HepG2 (cell line): Measurements from ENCODE around the gene LIM2. TPM values are rescaled to one million over a fixed set of nuclear protein-coding genes. Genes with fewer than 3 reads are reported as not detected.

Experiments
- ADNP ChIP-seq: sonication (generic); formaldehyde crosslinking; IDR thresholded peaks from 2 replicates; pipeline ENCODE4 v1.4.0; 2020; ENCODE audit warnings: missing genetic modification reagents
- DPF2 ChIP-seq: sonication (generic); formaldehyde crosslinking; IDR thresholded peaks from 2 replicates; pipeline ENCODE4 v1.4.0; 2020; ENCODE audit warnings: mild to moderate bottlenecking, low read depth, missing genetic modification reagents, borderline replicate concordance
- GTF2F1 ChIP-seq: fragments of 150-350 bp; IDR thresholded peaks from 2 replicates; pipeline ENCODE4 v1.6.1; 2014; ENCODE audit warnings: low read length
- HMGA1 ChIP-seq: sonication (generic); formaldehyde crosslinking; conservative IDR thresholded peaks from 2 replicates; pipeline ENCODE4 v1.4.0; 2020; ENCODE audit warnings: missing genetic modification reagents
- NKX3-1 ChIP-seq: sonication (generic); formaldehyde crosslinking; IDR thresholded peaks from 2 replicates; pipeline ENCODE4 v1.5.0; 2020; ENCODE audit warnings: missing genetic modification reagents
- SRY ChIP-seq: sonication (generic); formaldehyde crosslinking; IDR thresholded peaks from 2 replicates; pipeline ENCODE4 v1.8.0; 2022; ENCODE audit warnings: mild to moderate bottlenecking, missing genetic modification reagents
- TEAD3 ChIP-seq: optimal IDR thresholded peaks from 2 replicates; pipeline ENCODE3; 2016; ENCODE audit warnings: borderline replicate concordance
- ZFY ChIP-seq: sonication (generic); formaldehyde crosslinking; IDR thresholded peaks from 2 replicates; pipeline ENCODE4 v1.4.0; 2020; ENCODE audit warnings: missing genetic modification reagents
- ZNF224 ChIP-seq: sonication (generic); formaldehyde crosslinking; IDR thresholded peaks from 2 replicates; pipeline ENCODE4 v1.5.0; 2020; ENCODE audit warnings: mild to moderate bottlenecking, missing genetic modification reagents
- ZNF577 ChIP-seq: sonication (generic); formaldehyde crosslinking; IDR thresholded peaks from 2 replicates; pipeline ENCODE4 v1.4.0; 2020; ENCODE audit warnings: mild to moderate bottlenecking, low read depth, missing genetic modification reagents, borderline replicate concordance
- ZSCAN22 ChIP-seq: sonication (generic); formaldehyde crosslinking; IDR thresholded peaks from 2 replicates; pipeline ENCODE4 v1.4.0; 2020; ENCODE audit warnings: mild to moderate bottlenecking, missing genetic modification reagents
- polyA plus RNA-seq, 8 experiments: library from polyadenylated mRNA; depleted of rRNA in 3 of 8; stranded (reverse) in 7 of 8; unstranded in 1 of 8; fragments of >200 nt; fragmentation: Illumina TruSeq in 4 of 8; extraction: Trizol in 4 of 8; gene quantifications; 2 replicates each; pipeline versions ENCODE4 v1.2.1 to v1.2.3, GENCODE V29; 2011 to 2016; ENCODE audit warnings: low read depth in 4 of 8, missing spikeins in 1 of 8, mixed read lengths in 1 of 8; ENCODE audit not compliant: insufficient read depth in 1 of 8
- total RNA-seq, 5 experiments: library from RNA; depleted of rRNA; stranded (reverse); fragments of >200 nt; fragmentation: Illumina TruSeq; extraction: Trizol; gene quantifications; 2 replicates each; pipeline ENCODE4 v1.2.3, GENCODE V29; 2016; ENCODE audit warnings: low read depth in 1 of 5
- TF ChIP-seq, protein P1 (sequence below): sonication (generic); formaldehyde crosslinking; IDR thresholded peaks from 2 replicates; pipeline ENCODE4 v1.4.0; 2020; ENCODE audit warnings: low read depth, missing genetic modification reagents
- TF ChIP-seq, protein P2 (sequence below): sonication (generic); formaldehyde crosslinking; IDR thresholded peaks from 2 replicates; pipeline ENCODE4 v1.4.0; 2020; ENCODE audit warnings: missing genetic modification reagents
- TF ChIP-seq, protein P3 (sequence below), 2 experiments: sonication (generic) in 1 of 2; formaldehyde crosslinking in 1 of 2; IDR thresholded peaks; 2 replicates each; pipeline versions ENCODE4 v1.5.1 to v1.6.1; 2011 to 2020; ENCODE audit warnings: borderline replicate concordance in 1 of 2, low read depth in 1 of 2, low read length in 1 of 2, mild to moderate bottlenecking in 1 of 2, missing genetic modification reagents in 1 of 2, moderate library complexity in 1 of 2
- TF ChIP-seq, protein P4 (sequence below): sonication (generic); formaldehyde crosslinking; IDR thresholded peaks from 2 replicates; pipeline ENCODE4 v1.4.0; 2020; ENCODE audit warnings: mild to moderate bottlenecking, missing genetic modification reagents
- TF ChIP-seq, protein P5 (sequence below): conservative IDR thresholded peaks from 2 replicates; pipeline ENCODE4 v1.6.1; 2018; ENCODE audit warnings: missing genetic modification reagents

The LIM2 gene
- total and polyA plus RNA-seq, 2 of the 13 experiments (the other 11 are each of a cell fraction or from before 2014, with no cell fraction given): 1.3 TPM; not detected in 1

DNA sequence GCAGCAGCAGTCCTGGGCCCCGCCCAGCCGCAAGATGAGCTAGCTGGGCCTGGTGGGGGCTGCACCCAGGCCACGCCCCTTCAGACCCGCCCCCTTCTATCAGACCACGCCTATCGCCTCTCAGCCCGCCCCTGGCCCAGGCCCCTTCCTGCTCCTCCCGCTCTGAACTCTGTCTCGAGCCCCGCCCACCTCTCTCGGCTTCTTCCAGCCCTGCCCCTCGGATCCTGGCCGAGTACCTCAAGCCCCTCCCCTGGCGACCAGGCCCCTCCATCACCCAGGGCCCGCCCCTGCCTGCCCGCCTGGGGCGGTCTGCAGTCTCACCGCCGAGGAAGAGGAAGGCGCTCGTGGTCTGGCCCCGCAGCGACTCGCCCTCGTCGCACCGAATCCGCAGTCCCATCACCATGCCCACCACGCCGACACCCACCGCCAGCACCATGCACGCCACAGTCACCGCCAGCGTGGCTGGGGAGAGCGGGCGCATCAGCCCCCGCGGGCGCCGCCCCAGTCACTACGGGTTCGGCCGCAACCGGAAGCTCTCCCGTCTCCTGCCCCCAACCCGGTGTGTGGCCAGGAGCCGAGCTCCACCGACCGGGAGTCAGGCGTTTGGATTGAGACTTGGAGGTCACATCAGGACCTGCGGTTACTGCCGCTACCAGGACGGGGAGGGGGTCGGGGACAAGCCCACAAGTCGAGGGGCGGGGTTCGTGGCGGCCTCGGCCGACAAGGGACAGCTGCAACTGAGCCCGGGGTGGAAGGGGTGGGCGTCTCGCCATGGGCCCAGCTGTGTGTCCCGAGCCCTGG lies 20.0 kb downstream of the LIM2 start (continued):
- TF ChIP-seq, protein P1, sequence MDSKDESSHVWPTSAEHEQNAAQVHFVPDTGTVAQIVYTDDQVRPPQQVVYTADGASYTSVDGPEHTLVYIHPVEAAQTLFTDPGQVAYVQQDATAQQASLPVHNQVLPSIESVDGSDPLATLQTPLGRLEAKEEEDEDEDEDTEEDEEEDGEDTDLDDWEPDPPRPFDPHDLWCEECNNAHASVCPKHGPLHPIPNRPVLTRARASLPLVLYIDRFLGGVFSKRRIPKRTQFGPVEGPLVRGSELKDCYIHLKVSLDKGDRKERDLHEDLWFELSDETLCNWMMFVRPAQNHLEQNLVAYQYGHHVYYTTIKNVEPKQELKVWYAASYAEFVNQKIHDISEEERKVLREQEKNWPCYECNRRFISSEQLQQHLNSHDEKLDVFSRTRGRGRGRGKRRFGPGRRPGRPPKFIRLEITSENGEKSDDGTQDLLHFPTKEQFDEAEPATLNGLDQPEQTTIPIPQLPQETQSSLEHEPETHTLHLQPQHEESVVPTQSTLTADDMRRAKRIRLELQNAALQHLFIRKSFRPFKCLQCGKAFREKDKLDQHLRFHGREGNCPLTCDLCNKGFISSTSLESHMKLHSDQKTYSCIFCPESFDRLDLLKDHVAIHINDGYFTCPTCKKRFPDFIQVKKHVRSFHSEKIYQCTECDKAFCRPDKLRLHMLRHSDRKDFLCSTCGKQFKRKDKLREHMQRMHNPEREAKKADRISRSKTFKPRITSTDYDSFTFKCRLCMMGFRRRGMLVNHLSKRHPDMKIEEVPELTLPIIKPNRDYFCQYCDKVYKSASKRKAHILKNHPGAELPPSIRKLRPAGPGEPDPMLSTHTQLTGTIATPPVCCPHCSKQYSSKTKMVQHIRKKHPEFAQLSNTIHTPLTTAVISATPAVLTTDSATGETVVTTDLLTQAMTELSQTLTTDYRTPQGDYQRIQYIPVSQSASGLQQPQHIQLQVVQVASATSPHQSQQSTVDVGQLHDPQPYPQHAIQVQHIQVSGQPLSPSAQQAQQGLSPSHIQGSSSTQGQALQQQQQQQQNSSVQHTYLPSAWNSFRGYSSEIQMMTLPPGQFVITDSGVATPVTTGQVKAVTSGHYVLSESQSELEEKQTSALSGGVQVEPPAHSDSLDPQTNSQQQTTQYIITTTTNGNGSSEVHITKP: 0 out of 2 replicates have a peak, but pooled peaks have one; percentile 37
- TF ChIP-seq ZSCAN22 (CRISPR knock-in tag) (no peak), GTF2F1 (no peak), DPF2 (CRISPR knock-in tag) (0 out of 2 replicates have a peak, but pooled peaks have one; percentile 46), ADNP (no peak), ZNF577 (CRISPR knock-in tag) (no peak), ZFY (CRISPR knock-in tag) (peak; percentile 80), ZNF224 (CRISPR knock-in tag) (no peak), TEAD3 (CRISPR knock-in tag) (no peak), SRY (peak; percentile 64; the same call in 1 of the 2 replicates), NKX3-1 (CRISPR knock-in tag) (no peak; the same call in 1 of the 2 replicates), HMGA1 (CRISPR knock-in tag) (no peak)
- TF ChIP-seq, protein P2, sequence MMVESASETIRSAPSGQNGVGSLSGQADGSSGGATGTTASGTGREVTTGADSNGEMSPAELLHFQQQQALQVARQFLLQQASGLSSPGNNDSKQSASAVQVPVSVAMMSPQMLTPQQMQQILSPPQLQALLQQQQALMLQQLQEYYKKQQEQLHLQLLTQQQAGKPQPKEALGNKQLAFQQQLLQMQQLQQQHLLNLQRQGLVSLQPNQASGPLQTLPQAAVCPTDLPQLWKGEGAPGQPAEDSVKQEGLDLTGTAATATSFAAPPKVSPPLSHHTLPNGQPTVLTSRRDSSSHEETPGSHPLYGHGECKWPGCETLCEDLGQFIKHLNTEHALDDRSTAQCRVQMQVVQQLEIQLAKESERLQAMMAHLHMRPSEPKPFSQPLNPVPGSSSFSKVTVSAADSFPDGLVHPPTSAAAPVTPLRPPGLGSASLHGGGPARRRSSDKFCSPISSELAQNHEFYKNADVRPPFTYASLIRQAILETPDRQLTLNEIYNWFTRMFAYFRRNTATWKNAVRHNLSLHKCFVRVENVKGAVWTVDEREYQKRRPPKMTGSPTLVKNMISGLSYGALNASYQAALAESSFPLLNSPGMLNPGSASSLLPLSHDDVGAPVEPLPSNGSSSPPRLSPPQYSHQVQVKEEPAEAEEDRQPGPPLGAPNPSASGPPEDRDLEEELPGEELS (CRISPR knock-in tag): no peak; the same call in none of the 2 replicates
- TF ChIP-seq, protein P3, sequence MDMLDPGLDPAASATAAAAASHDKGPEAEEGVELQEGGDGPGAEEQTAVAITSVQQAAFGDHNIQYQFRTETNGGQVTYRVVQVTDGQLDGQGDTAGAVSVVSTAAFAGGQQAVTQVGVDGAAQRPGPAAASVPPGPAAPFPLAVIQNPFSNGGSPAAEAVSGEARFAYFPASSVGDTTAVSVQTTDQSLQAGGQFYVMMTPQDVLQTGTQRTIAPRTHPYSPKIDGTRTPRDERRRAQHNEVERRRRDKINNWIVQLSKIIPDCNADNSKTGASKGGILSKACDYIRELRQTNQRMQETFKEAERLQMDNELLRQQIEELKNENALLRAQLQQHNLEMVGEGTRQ (IDR thresholded peaks at IDR 0.05; ENCODE audit: low read depth, low read length): no peak
- TF ChIP-seq, protein P3 (CRISPR knock-in tag; IDR thresholded peaks at IDR 0.05; ENCODE audit: borderline replicate concordance): no peak
- TF ChIP-seq, protein P4, sequence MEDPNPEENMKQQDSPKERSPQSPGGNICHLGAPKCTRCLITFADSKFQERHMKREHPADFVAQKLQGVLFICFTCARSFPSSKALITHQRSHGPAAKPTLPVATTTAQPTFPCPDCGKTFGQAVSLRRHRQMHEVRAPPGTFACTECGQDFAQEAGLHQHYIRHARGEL (CRISPR knock-in tag): no peak
- TF ChIP-seq, protein P5, sequence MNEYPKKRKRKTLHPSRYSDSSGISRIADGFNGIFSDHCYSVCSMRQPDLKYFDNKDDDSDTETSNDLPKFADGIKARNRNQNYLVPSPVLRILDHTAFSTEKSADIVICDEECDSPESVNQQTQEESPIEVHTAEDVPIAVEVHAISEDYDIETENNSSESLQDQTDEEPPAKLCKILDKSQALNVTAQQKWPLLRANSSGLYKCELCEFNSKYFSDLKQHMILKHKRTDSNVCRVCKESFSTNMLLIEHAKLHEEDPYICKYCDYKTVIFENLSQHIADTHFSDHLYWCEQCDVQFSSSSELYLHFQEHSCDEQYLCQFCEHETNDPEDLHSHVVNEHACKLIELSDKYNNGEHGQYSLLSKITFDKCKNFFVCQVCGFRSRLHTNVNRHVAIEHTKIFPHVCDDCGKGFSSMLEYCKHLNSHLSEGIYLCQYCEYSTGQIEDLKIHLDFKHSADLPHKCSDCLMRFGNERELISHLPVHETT (CRISPR knock-in tag): 0 out of 2 replicates have a peak, but pooled peaks have one; percentile 25
